ENCODE measurements around the gene CYP46A1.

The CYP46A1 gene

DNA sequence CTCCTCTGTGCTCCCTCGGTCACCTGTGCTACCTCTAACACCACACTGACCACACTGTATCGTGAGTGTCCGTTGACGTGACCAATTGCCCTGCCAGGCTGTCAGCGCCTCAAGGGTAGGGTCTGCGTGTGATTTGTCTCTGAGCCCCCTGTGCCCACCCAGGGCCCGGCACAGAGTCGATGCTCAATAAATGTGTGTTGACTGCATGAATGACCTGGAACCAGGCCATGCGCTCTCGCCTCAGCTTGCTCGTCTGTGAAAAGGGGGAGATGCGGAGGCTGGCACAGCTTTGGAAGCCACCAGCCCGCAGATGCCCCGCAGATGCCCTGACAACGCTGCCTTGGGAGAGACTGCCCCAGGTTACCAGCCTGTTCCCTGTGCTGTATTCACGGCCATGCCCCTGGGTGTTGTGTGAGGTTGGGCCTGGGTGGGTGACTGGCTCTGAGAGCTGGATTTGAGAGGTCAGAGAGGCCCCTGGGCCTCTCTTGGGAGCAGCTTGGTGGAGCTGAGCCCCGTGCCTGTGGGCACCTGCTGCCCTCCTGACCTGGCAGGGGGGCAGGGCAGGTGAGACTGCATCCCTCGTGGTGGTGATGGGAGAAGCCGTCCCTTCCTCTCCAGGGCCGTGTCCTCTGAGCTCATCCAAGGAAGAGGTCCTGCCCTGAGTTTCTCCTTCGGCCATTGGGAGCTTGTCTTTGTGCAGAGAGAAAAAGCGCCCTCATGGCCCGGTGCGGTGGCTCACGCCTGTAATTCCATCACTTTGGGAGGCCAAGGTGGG, 43.2 kb downstream of the CYP46A1 start:
- in situ Hi-C loops (cut with MboI; ENCODE audit: low sequenced_read_pairs) = no loop called here

DNA sequence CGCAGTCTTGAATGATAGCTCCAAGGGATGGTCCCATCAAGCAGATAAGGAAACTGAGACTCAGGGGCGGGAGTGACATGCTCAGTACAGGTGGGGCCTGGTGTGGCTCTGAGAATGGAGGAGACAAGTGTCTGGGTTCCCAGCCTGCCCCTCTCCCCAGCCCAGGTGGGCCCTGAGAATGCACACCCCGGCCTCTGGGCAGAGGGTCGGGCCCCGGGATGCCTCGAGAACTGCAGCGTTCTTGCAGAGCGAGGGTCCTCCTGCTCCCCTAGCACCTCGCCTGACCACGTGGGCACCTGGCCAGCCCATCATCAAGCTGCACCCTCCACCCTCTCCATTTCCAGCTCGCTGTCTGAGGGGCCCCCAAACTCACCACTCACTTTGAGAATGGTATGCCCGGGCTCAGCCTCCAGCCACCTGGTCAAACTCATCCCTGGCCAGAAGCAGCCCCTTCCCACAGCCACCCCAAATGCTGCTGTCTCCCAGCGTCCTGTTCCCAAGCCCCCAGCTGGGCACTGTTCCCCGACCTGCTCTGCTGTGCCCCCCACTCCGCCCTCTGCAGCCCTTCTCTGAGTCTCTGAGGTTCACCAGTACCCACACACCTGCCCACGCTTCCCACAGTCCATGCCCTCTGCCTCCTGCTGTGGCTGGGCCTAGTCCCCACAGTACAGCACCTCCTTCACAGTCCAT, 44.3 kb downstream of the CYP46A1 start:
- in situ Hi-C loops (cut with MboI; ENCODE audit: low sequenced_read_pairs) = no loop called here

DNA sequence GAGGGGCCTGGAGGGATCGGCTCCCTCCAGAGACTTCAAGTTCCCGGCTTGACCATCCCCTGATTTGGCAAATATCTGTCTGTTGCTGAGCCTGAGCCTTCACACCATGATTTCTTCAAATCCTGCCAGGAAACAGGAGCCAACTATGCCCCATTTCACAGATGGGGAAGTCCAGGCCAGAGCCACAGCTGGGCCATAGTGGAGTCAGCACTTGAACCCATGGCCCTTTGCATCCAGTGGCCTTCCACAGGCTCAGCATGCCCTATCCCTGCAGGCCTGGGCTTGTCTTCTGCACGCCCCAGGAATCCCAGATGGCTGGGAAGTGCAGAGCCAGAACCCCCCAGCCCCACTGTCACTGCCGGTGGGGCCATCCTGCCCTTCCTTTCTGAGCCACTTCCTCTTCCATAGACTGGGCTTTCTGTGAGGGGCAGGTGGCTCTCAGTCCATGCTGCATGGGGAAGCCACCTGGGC, 44.9 kb downstream of the CYP46A1 start:
- in situ Hi-C loops (cut with MboI; ENCODE audit: low sequenced_read_pairs) = no loop called here

DNA sequence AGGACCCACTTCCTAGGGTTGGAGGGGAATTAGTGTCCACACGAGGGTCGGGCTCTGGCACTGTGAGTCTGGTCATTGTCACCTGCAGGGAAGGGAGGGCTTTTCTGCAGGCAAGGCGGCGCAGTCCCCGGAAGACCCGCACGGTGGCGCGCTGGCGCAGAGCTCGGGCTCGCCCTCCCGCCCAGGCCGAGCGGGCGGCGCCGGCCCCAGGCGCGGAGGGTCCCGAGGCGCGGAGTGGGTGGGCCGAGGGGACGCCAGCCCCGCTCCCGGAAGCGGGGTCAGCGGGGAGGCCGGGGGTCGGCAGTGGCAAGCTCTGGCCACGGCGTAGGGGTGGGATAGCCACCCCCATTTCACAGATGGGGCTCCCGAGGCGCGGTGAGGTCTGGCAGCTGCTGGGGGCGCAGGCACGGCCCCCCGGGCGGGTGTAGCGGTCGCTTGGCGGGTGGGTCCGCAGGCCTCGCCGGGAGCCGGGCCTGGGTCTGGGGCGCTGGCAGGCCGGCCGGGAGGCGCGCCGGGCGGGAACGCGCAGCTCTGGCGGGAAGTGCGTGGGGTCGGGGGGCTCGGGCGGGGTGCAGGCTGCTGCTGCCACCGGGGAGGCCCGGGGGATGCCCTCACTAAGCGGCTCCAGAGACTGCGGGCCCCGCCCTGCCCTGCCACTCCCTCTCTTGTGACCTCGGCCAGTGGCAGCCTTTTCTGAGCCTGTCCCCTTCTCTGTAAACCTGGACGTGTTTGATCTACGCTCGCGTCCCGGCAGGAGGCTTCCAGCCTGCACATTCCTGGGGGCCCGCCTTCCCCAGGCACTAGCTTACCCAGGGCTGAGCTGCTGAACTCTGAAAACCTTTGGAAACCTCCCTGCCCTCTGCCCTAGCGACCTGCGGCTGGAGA, 46.1 kb downstream of the CYP46A1 start:
- in situ Hi-C loops (cut with MboI; ENCODE audit: low sequenced_read_pairs) = no loop called here

GRCh38 chr14:99730876-99731546, 46.9 kb downstream of the CYP46A1 start:
- in situ Hi-C loops (cut with MboI; ENCODE audit: low sequenced_read_pairs) = no loop called here

- in situ Hi-C loops (cut with MboI; ENCODE audit: low sequenced_read_pairs) = no loop called here
These were observed 47.7 kb downstream of the CYP46A1 start for GRCh38 chr14:99731547-99732435.

DNA sequence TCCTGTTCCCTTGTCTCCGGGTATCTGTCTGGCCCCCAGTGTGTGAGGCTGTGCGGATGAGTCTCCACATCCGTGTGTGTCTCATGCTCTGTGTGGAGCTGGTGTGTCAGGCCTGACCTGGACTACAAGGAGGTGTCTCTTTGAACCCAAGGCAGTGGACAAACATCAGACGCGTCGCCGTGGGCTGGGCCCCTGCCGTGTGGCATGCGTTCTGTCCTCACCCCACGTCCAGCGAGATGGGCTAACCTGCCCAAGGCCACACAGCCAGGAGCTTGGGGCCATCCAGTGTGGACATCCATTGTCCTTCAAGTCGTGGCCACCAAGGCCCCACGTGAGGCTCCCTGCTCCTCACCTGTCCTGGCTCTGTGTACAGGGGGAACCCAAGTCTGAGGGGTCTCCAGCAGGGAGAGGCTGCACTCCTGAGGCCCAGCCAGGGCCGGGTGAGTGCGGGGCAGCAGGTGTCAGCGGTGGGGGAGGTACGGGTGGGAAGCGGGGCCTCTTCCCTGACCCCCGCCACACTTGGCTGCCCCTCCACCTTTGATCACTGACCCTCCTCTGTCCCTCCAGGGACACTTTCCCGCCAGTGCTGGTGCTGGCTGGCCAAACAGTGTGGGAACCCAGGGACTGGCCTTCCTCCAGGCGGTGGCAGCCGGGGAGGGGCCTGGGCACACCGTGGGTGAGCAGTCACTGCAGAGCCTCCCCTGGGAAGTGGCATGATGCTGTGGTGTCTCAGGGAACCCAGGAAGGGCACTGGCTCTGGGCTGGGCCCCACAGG, 48.5 kb downstream of the CYP46A1 start:
- in situ Hi-C loops (cut with MboI; ENCODE audit: low sequenced_read_pairs) = no loop called here

GRCh38 chr14:99733211-99733539, 49.1 kb downstream of the CYP46A1 start:
- in situ Hi-C loops (cut with MboI; ENCODE audit: low sequenced_read_pairs) = no loop called here

- in situ Hi-C loops (cut with MboI; ENCODE audit: low sequenced_read_pairs) = no loop called here
These were observed 49.7 kb downstream of the CYP46A1 start for GRCh38 chr14:99733540-99734405.

GRCh38 chr14:99734406-99735051, 50.4 kb downstream of the CYP46A1 start:
- in situ Hi-C loops (cut with MboI; ENCODE audit: low sequenced_read_pairs) = no loop called here

DNA sequence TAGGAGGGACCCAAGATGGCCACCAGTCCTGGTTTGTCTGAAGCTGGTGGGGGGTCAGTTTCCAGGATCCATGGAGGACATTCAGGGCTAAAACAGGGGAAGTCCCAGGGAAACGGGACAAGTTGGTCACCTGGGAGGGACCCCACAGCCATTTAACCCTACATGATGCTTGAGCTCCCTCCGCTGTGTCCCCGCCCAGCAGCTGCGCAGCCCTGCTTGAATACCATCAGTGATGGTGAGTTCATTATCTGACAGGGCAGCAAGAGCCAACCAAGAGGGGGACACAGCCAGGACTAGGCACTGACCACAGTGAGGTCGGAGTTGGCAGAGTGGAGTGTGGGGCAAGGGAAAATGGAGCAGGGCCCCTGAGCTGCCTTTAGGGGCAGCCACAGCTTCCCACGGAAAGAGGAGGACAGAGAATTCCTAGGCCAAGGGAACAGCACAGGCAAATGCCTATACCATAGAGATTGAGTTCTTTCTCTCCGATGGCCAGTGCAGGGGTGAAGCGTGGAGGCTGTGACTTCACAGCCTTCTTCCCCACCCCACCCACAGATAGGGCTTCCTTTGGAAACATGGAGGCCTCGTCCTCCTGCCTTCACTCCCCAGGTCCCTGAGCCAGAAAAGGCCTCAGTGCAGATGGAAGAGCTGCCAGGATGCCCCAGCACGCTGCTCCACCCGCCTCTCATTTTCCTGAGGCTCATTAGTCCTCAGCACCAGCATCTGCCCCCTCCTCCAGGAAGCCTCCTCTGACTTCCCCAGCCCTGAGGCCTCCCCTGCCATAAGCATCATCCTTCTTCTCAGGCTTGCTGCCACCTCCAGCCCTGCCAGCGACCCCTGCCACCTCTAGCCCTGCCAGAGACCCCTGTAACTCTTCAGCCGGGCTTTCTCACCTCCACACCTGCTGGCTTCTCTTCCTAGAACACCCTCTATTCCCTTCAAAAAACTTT, 51.4 kb downstream of the CYP46A1 start:
- in situ Hi-C loops (cut with MboI; ENCODE audit: low sequenced_read_pairs) = no loop called here

DNA sequence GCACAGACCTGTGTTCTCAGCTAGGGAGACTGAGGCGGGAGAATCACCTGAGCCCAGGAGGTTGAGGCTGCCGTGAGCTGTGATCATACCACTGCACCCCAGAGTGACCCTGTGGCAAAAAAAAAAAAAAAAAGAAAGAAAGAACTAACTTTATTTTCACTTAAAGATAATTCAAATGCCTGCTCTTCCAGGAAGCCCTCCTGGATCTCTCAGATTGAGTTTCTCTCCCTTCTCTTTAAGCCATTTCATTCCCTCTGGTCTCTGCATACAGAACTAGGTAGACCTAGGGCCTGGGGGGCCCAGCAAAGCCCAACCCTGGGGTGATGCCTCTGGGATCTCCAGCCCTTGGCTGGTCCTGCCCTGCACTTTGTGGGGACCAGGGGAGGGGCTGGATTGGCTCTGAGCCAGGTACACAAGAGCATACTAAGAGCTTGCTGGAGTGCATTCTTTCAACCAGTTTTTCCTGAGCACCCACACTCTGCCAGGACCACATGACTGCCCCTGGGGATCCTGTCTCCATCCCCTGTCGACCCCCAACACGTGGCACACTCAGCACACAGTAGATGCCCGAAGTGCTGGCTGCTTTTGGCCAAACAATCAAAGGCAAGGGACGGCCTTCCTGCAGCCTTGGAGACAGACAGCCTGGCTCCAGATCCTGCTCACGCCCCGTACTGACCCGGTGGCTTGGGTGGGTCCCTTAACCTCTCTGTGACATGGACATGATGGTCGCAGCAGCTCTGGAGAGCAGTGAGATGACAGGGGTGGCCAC, 52.7 kb downstream of the CYP46A1 start:
- in situ Hi-C loops (cut with MboI; ENCODE audit: low sequenced_read_pairs) = no loop called here

DNA sequence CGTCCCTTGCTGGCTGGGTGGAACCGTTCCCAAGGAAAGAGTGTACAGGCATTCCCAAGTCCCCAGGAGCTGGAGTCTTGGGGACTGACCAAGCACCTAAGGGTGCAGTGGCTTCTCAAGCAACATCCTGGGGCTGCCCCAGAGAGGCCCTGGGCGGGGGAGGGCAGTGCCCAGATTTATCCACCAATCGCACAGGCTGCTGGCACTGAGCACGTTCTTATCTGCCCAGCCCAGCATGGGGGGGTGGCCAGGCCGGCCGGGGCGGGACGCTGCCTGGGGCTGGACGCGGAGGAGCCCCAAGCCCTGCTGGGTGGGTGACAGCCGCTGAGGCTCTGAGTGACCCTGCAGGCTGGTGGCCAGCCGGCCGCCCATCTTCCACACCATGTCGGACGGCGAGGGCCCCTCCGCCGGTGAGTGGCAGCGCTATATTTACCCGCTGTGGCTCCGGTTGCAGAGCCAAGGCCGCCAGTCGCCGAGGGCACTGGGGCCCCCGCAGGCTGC, 53.4 kb downstream of the CYP46A1 start:
- in situ Hi-C loops (cut with MboI; ENCODE audit: low sequenced_read_pairs) = no loop called here

- in situ Hi-C loops (cut with MboI; ENCODE audit: low sequenced_read_pairs) = no loop called here
These were observed 54.0 kb downstream of the CYP46A1 start for GRCh38 chr14:99737956-99738667.

- in situ Hi-C loops (cut with MboI; ENCODE audit: low sequenced_read_pairs) = no loop called here
These were observed 56.3 kb downstream of the CYP46A1 start for GRCh38 chr14:99740411-99740810.
